Calu3 (cell line): ENCODE results near the gene GPR68. TPM values are rescaled to one million over a fixed set of nuclear protein-coding genes. Genes with fewer than 3 reads are reported as not detected.
"Not testable (repeated sequence)": the region's sequence is repeated elsewhere in the genome, so short reads cannot be mapped to it uniquely, and the experiment has no call there.

Experiments
- BruUV-seq: library from RNA; stranded (reverse); fragments of 400-500 nt; replicated peaks from 2 replicates; lab custom pipeline; 2021; lab: Mats Ljungman, UMichigan
- CTCF ChIA-PET: fragments of 300-600 bp; sonication (Branson Sonifier 250); formaldehyde crosslinking; loops from one replicate; lab custom pipeline; 2022; ENCODE audit warnings: antibody characterized with exemption; lab: Charles Lee
- DNase-seq: peaks from one replicate; pipeline ENCODE4 v3.0.0; 2022
- H3K27ac Mint-ChIP-seq: one replicate; pipeline ENCODE4 v1.8.0; 2022; ENCODE audit warnings: mixed read lengths; ENCODE audit not compliant: unreplicated experiment
- H3K27me3 Mint-ChIP-seq: one replicate; pipeline ENCODE4 v1.8.0; 2022; ENCODE audit warnings: mixed read lengths; ENCODE audit not compliant: unreplicated experiment
- H3K36me3 Mint-ChIP-seq: one replicate; pipeline ENCODE4 v1.8.0; 2022; ENCODE audit warnings: mild to moderate bottlenecking, moderate library complexity, mixed read lengths; ENCODE audit not compliant: insufficient read depth, unreplicated experiment
- H3K4me1 Mint-ChIP-seq: one replicate; pipeline ENCODE4 v1.8.0; 2022; ENCODE audit warnings: mild to moderate bottlenecking, low read depth, mixed read lengths; ENCODE audit not compliant: unreplicated experiment
- H3K4me3 Mint-ChIP-seq: one replicate; pipeline ENCODE4 v1.8.0; 2022; ENCODE audit warnings: mild to moderate bottlenecking, low read depth, moderate library complexity, mixed read lengths; ENCODE audit not compliant: unreplicated experiment
- H3K9me3 Mint-ChIP-seq: one replicate; pipeline ENCODE4 v1.8.0; 2022; ENCODE audit warnings: low read depth, mixed read lengths; ENCODE audit not compliant: unreplicated experiment
- CTCF ChIP-seq: fragments of 200-600 bp; IDR thresholded peaks from one replicate; pipeline ENCODE4 v1.8.0; 2022; ENCODE audit warnings: antibody characterized with exemption; ENCODE audit not compliant: unreplicated experiment
- intact Hi-C: fragments of 100-400 bp; cut with micrococcal nuclease; formaldehyde crosslinking; loops from one replicate; pipeline ENCODE4 v1.10.0; 2022; ENCODE audit not compliant: unreplicated experiment
- total RNA-seq: library from RNA; stranded (reverse); gene quantifications from 2 replicates; pipeline ENCODE4 v1.2.3, GENCODE V29; 2022

The GPR68 gene
- total RNA-seq, 1 experiment from 2014 or later, result not detected

GRCh38 chr14:91270188-91270587, 25.7 kb upstream of the GPR68 start:
- no TSS peak for BruUV-seq
- H3K4me3 Mint-ChIP-seq, result no peak overlapping the region
- H3K4me1 Mint-ChIP-seq, result no peaks in the 10 kb centered on the region
- CTCF ChIA-PET, result interaction anchor here (0.6 kb wide), 1 partner anchor 20 kb away, joined by 3 read pairs; no protein-coding TSS in a partner anchor
- no peak overlapping the region for H3K27ac Mint-ChIP-seq
- no peak for DNase-seq
- intact Hi-C loops, result no loop called here
- peaks cover 9% of the 10 kb centered on the region for H3K27me3 Mint-ChIP-seq
- H3K36me3 Mint-ChIP-seq, result no peaks in the 10 kb centered on the region
- no peak for TF ChIP-seq CTCF
- H3K9me3 Mint-ChIP-seq, result no peaks in the 10 kb centered on the region

GRCh38 chr14:91269076-91269991, 24.8 kb upstream of the GPR68 start:
- no peak for TF ChIP-seq CTCF
- no peaks in the 10 kb centered on the region for H3K9me3 Mint-ChIP-seq

GRCh38 chr14:91267965-91268437, 23.5 kb upstream of the GPR68 start:
- Mint-ChIP-seq H3K4me1 (peaks cover 10% of the 10 kb centered on the region), H3K27me3 (peaks cover 29% of the 10 kb centered on the region), H3K9me3 (no peaks in the 10 kb centered on the region), H3K36me3 (no peaks in the 10 kb centered on the region), H3K4me3 (no peak overlapping the region), H3K27ac (no peak overlapping the region)
- no peak for DNase-seq
- TF ChIP-seq CTCF, result no peak
- intact Hi-C loops, result no loop called here
- CTCF ChIA-PET, result no interaction called here
- no TSS peak for BruUV-seq

More at GRCh38 chr14:91269076-91269991, 24.8 kb upstream of the GPR68 start:
- CTCF ChIA-PET, result no interaction called here
- BruUV-seq, result no TSS peak
- DNase-seq, result no peak
- intact Hi-C loops, result no loop called here
- Mint-ChIP-seq H3K4me3 (no peak overlapping the region), H3K27me3 (peaks cover 16% of the 10 kb centered on the region), H3K36me3 (no peaks in the 10 kb centered on the region), H3K27ac (no peak overlapping the region), H3K4me1 (no peaks in the 10 kb centered on the region)

GRCh38 chr14:91266276-91266675, 21.8 kb upstream of the GPR68 start:
- intact Hi-C loops, H3K36me3 Mint-ChIP-seq, DNase-seq, H3K27ac Mint-ChIP-seq, CTCF ChIA-PET, BruUV-seq, H3K4me3 Mint-ChIP-seq, H3K9me3 Mint-ChIP-seq: not testable (repeated sequence)
- H3K4me1 Mint-ChIP-seq, result peaks cover 10% of the 10 kb centered on the region
- H3K27me3 Mint-ChIP-seq, result peaks cover 32% of the 10 kb centered on the region
